GM12878 (cell line): ENCODE data around the gene MYO7A. TPM values are rescaled to one million over a fixed set of nuclear protein-coding genes. Genes with fewer than 3 reads are reported as not detected.

ENCODE experiments used
- ATAC-seq: fragments of 200-7000 bp; cut with Tn5 transposase; 3 replicates; pipeline ENCODE4 v1.9.1; 2020; ENCODE audit warnings: mild to moderate bottlenecking, moderate library complexity
- BruUV-seq: library from RNA; stranded (reverse); fragments of 400-500 nt; replicated peaks from 2 replicates; lab custom pipeline; 2021; lab: Mats Ljungman, UMichigan
- CTCF ChIA-PET: fragments of 300-600 bp; sonication (Branson Sonifier 250); formaldehyde crosslinking; extraction: SDS; loops from one replicate; lab custom pipeline; 2021; ENCODE audit warnings: inconsistent platforms; lab: Yijun Ruan, JAX
- POLR2A ChIA-PET: fragments of 350-600 bp; formaldehyde crosslinking; extraction: SDS; loops from one replicate; lab custom pipeline; 2021; ENCODE audit warnings: inconsistent platforms; lab: Charles Lee
- RAD21 ChIA-PET: fragments of 300-600 bp; sonication (Branson Sonifier 250); formaldehyde crosslinking; loops from one replicate; lab custom pipeline; 2023; ENCODE audit warnings: antibody characterized with exemption; ENCODE audit not compliant: unreplicated experiment; lab: Charles Lee
- SMC1A ChIA-PET: fragments of 300-600 bp; sonication (Branson Sonifier 250); formaldehyde crosslinking; loops from one replicate; lab custom pipeline; 2023; ENCODE audit not compliant: unreplicated experiment, uncharacterized antibody; lab: Charles Lee
- DNase-seq: peaks from one replicate; pipeline ENCODE4 v3.0.0-alpha.2; 2011; ENCODE audit warnings: low read depth, low spot score
- FAIRE-seq: peaks from 3 replicates; lab custom pipeline; 2011; peaks lifted over from hg19 to GRCh38; lab: Jason Lieb, UNC
- H2AFZ ChIP-seq: 2 replicates; pipeline ENCODE4 v1.6.0; 2011; ENCODE audit warnings: low read depth, low read length, control low read depth; ENCODE audit not compliant: control insufficient read depth
- H3K27ac ChIP-seq: 2 replicates; pipeline ENCODE4 v1.5.1; 2011; ENCODE audit warnings: control low read depth; ENCODE audit not compliant: control insufficient read depth, insufficient read depth
- H3K27me3 ChIP-seq, 2 experiments: replicated peaks in 1 of 2; 2 replicates each; pipeline versions ENCODE4 v1.6.0 to v1.6.1; 2011; ENCODE audit warnings: low read length in 1 of 2; ENCODE audit not compliant: control insufficient read depth in 2 of 2, insufficient read depth in 2 of 2
- H3K36me3 ChIP-seq, 2 experiments: 2 replicates each; pipeline ENCODE4 v1.5.1; 2011; ENCODE audit warnings: low read length in 1 of 2; ENCODE audit not compliant: control insufficient read depth in 2 of 2, insufficient read depth in 2 of 2
- H3K4me1 ChIP-seq: 2 replicates; pipeline ENCODE4 v1.6.1; 2011; ENCODE audit warnings: mild to moderate bottlenecking, low read length, moderate library complexity, mixed read lengths; ENCODE audit not compliant: control insufficient read depth, insufficient read depth
- H3K4me2 ChIP-seq: 2 replicates; pipeline ENCODE4 v1.6.0; 2011; ENCODE audit warnings: control low read depth; ENCODE audit not compliant: control insufficient read depth, insufficient read depth
- H3K4me3 ChIP-seq: fragments of 200-600 bp; sonication (generic); 2 replicates; pipeline ENCODE4 v1.5.1; 2016
- H3K79me2 ChIP-seq: 2 replicates; pipeline ENCODE4 v1.6.0; 2011; ENCODE audit warnings: low read length; ENCODE audit not compliant: control insufficient read depth, insufficient read depth
- H3K9ac ChIP-seq: 2 replicates; pipeline ENCODE4 v1.8.0; 2011; ENCODE audit warnings: low read length, control low read depth, mixed read lengths; ENCODE audit not compliant: control insufficient read depth, insufficient read depth
- H3K9me3 ChIP-seq: replicated peaks from 3 replicates; pipeline ENCODE4 v1.5.1; 2011; ENCODE audit warnings: mild to moderate bottlenecking, low read length; ENCODE audit not compliant: control insufficient read depth, insufficient read depth
- H4K20me1 ChIP-seq: 2 replicates; pipeline ENCODE4 v1.6.0; 2011; ENCODE audit not compliant: control insufficient read depth, insufficient read depth
- ATF3 ChIP-seq: IDR thresholded peaks from 2 replicates; pipeline ENCODE4 v1.6.1; 2011; ENCODE audit warnings: low read depth, mild to moderate bottlenecking, low read length, moderate library complexity, borderline replicate concordance; ENCODE audit errors: extremely low read depth
- BHLHE40 ChIP-seq, 2 experiments: fragments of 450-650 bp in 1 of 2; IDR thresholded peaks; 2 replicates each; pipeline ENCODE4 v1.6.1; 2011 to 2017; ENCODE audit warnings: low read depth in 2 of 2, borderline replicate concordance in 1 of 2, improper control_type of control experiment in 1 of 2, low read length in 1 of 2, mild to moderate bottlenecking in 1 of 2
- PML ChIP-seq: IDR thresholded peaks from 2 replicates; pipeline ENCODE4 v1.6.1; 2012; ENCODE audit warnings: low read length, inconsistent platforms
- RAD51 ChIP-seq: fragments of 450-650 bp; IDR thresholded peaks from 2 replicates; pipeline ENCODE4 v1.6.1; 2016; ENCODE audit warnings: moderate library complexity, mild to moderate bottlenecking, inconsistent platforms
- STAT1 ChIP-seq: fragments of 450-650 bp; conservative IDR thresholded peaks from 2 replicates; pipeline ENCODE4 v1.6.1; 2014; ENCODE audit warnings: antibody characterized with exemption, mild to moderate bottlenecking
- TCF7 ChIP-seq: IDR thresholded peaks from 2 replicates; pipeline ENCODE4 v1.6.1; 2014; ENCODE audit warnings: antibody characterized with exemption, borderline replicate concordance
- WGBS: methylation state at CpG from one replicate; pipeline ENCODE4 v1.1.6; 2016; ENCODE audit warnings: low lambda C conversion rate; ENCODE audit not compliant: insufficient replicate concordance, insufficient coverage; ENCODE audit errors: missing lambda C conversion rate; 5-methylcytosine and 5-hydroxymethylcytosine counted together
- in situ Hi-C: fragments of 300-500 bp; cut with MboI; formaldehyde crosslinking; loops from 9 replicates; pipeline ENCODE4 v1.14.3; 2018; ENCODE audit warnings: mixed read lengths
- intact Hi-C: fragments of 100-400 bp; cut with micrococcal nuclease; formaldehyde crosslinking; loops from one replicate; pipeline ENCODE4 v1.14.2; 2022; ENCODE audit not compliant: unreplicated experiment
- polyA plus RNA-seq, 11 experiments: library from polyadenylated mRNA; depleted of rRNA in 4 of 11; unstranded in 6 of 11; stranded (reverse) in 5 of 11; fragments of >200 nt; fragmentation: Nextera tagmentation in 4 of 11; fragmentation: Illumina TruSeq in 1 of 11; extraction: Ambion mirVana in 4 of 11; extraction: Trizol in 1 of 11; gene quantifications; 1 replicate in 1 of 11; 2 replicates in 10 of 11; pipeline versions ENCODE4 v1.2.1 to v1.2.3, GENCODE V29; 2011 to 2016; ENCODE audit warnings: inconsistent platforms in 2 of 11, missing spikeins in 2 of 11, low read depth in 1 of 11
- total RNA-seq, 4 experiments: library from RNA; depleted of rRNA in 3 of 4; stranded (reverse); fragments of >200 nt in 3 of 4; fragmentation: Illumina TruSeq in 1 of 4; extraction: Trizol in 1 of 4; gene quantifications; 2 replicates each; pipeline versions ENCODE4 v1.2.1 to v1.2.3, GENCODE V29; 2013 to 2021
- TF ChIP-seq, protein P1 (sequence below): IDR thresholded peaks from 2 replicates; pipeline ENCODE4 v1.6.1; 2011; ENCODE audit warnings: borderline replicate concordance, low read depth, mild to moderate bottlenecking, moderate library complexity, low read length; ENCODE audit not compliant: insufficient read depth, poor library complexity, severe bottlenecking

The MYO7A gene
- total and polyA plus RNA-seq, 10 of the 15 experiments (the other 5 are each of a cell fraction or from before 2014, with no cell fraction given): 0.01 to 0.21 (median 0.04) TPM; not detected in 6

DNA sequence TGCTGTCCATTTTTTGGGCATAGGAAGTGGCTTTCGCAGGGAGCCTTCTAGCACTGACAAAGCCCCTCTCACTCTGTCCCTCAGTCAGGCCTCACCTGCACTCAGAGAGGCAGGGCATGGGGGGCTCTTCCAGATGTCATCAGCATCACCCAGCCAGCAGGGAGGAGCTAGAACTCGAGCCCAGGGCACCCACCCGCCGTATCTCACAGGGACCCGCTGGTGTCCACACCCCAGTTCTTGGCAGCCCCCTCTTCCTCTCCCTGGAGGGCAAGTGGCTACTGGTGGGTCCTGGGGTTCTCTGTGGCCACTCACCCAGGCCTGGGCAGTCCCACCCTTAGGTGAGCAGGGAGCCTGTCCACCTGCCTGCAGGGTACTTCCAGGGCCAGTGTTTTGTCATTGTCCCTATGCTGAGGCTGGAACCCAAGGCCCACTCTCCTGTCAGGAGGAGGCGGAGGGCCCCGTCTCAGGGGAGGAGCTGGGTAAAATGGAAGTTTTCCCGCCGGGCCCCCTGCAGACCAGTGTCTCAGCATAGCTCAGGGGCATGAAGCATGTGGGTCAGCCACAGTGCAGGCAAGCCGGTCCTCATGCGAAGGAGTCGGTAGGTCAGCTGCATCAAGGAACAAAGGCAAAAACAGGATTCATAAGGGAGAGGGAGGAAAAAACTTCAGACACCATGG is 21.8 kb downstream of the MYO7A start:
- BruUV-seq: no TSS peak
- RAD21 ChIA-PET: no interaction called here
- CTCF ChIA-PET: no interaction called here
- Histone ChIP-seq H3K27ac (no peak overlapping the region), H3K9me3 (no peaks in the 10 kb centered on the region), H3K36me3 (no peaks in the 10 kb centered on the region), H3K4me2 (no peak overlapping the region), H2AFZ (no peak overlapping the region), H3K9ac (no peak overlapping the region), H3K79me2 (no peaks in the 10 kb centered on the region), H4K20me1 (no peaks in the 10 kb centered on the region), H3K27me3 (peaks cover 2 to 4% of the 10 kb centered on the region in 2 experiments; a peak in 2 of 4 replicates), H3K4me3 (no peak overlapping the region), H3K4me1 (no peaks in the 10 kb centered on the region; the same call in 1 of the 2 replicates)
- TF ChIP-seq RAD51: no peak
- TF ChIP-seq BHLHE40 (IDR thresholded peaks at IDR 0.05; ENCODE audit: borderline replicate concordance in 1 of 2, low read depth in 2 of 2, low read length in 1 of 2): no peak
- TF ChIP-seq PML: no peak
- TF ChIP-seq, protein P1, sequence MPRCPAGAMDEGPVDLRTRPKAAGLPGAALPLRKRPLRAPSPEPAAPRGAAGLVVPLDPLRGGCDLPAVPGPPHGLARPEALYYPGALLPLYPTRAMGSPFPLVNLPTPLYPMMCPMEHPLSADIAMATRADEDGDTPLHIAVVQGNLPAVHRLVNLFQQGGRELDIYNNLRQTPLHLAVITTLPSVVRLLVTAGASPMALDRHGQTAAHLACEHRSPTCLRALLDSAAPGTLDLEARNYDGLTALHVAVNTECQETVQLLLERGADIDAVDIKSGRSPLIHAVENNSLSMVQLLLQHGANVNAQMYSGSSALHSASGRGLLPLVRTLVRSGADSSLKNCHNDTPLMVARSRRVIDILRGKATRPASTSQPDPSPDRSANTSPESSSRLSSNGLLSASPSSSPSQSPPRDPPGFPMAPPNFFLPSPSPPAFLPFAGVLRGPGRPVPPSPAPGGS: no peak
- no peak for TF ChIP-seq STAT1
- TF ChIP-seq TCF7: no peak
- no peak for TF ChIP-seq ATF3
- POLR2A ChIA-PET: no interaction called here
- intact Hi-C loops: no loop called here
- 61% methylated on average over 12 of the region's 12 CpGs for WGBS
- no peak for FAIRE-seq
- SMC1A ChIA-PET: no interaction called here
- in situ Hi-C loops: no loop called here
- ATAC-seq: no peak
- DNase-seq: no peak
